Activated CD4-positive, CD25-positive, alpha-beta regulatory T cell treated with anti-CD3 and anti-CD28 coated beads, Interleukin-2, amount 50 U/mL, for 24 hours (primary cell): ENCODE measurements around the gene PCYT2.
A peak's percentile ranks its signal among the peaks of the same experiment; 100 is the strongest.

Experiments used
- ATAC-seq, 2 donors: fragments of 150-1000 bp; cut with Tn5 transposase; one replicate each; pipeline ENCODE4 v1.10.0; 2021; ENCODE audit warnings: mild to moderate bottlenecking in 1 of 2, moderate library complexity in 1 of 2

Gene PCYT2

DNA sequence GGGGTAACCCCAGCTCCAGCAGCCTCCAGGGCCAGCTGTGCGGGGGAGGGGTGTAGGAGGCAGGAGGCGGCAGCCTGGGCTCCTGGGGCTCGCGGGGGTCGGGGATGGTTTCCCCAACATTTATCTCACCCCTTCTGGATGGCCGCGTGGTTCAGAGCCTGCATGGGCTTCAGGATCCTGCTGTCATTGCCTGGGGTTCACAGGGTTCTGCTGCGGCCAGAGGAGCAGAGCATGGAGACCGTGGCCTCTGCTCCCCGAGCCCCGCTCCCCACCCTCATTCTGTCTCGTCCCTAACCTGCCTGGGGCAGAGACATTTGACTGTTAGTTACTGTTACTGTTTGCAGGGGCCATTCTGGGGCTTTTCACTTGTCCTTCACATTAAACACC is 31.0 kb upstream of the PCYT2 start:
- no peak for ATAC-seq

GRCh38 chr17:81941484-81942166 is 30.4 kb upstream of the PCYT2 start:
- ATAC-seq, result no peak

DNA sequence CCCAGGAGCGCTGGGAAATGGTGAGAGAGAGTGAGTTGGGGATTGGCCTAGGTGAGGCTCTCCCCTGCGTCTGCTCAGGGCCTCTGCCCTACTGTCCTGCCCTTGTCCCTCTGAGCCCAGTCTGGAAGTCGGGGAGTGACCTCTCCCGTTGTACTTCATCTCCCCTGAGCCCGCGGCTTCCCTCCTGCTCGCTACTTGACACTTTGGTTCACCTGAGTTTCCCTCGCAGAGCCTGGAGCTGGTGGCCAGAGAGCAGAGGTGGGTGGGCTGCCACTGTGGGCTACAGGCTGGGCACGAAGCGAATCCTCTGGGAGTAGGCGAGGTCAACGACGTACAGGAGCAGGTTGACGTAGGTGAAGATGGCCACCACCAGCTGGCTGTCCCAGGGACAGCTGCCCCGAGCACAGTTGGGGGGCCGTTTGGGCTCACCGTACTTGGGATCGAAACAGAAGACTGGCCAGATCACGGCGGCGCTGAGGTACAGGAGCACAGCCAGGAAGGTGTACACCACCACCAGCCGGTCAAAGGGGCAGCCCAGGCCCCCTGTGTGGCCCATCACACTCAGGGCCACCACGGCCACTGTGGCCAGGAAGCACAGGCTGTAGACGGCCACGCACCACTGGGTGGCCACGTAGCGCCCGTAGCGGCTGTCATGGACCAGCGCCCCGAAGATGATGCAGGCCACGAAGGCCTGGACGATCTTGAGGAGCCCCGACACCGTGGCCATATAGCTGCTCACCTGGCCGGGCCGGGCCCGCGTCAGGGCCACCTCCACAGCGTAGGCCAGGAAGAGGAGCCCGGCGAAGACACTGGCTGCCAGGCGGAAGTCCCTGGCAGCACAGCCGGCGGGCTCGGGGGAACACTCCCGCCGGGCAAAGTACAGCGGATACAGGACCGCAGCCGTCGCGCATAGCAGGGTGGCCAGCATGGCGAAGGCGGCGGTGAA is 29.6 kb upstream of the PCYT2 start:
- no peak for ATAC-seq

GRCh38 chr17:81939881-81940385 is 28.7 kb upstream of the PCYT2 start:
- no peak for ATAC-seq

DNA sequence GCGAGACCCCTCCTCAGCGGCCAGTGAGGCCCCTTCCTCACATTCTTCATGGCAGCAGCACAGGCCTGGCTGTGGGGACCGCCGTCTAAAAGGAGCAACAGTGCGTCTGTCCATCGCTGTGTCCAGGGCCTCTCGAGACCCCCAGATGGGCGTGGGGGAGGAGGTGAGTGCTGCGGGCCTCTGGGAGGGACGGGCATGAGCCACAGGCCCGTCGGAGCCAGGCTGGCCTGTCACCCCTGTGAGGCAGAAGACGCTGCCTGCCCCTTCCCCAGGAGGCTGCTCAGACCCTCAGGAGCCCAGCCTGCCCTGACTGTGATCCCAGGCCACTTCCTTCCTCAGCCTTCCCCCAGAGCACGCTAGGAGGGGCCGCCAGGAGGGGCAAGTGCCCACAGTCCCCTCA is 28.0 kb upstream of the PCYT2 start:
- ATAC-seq, result no peak

DNA sequence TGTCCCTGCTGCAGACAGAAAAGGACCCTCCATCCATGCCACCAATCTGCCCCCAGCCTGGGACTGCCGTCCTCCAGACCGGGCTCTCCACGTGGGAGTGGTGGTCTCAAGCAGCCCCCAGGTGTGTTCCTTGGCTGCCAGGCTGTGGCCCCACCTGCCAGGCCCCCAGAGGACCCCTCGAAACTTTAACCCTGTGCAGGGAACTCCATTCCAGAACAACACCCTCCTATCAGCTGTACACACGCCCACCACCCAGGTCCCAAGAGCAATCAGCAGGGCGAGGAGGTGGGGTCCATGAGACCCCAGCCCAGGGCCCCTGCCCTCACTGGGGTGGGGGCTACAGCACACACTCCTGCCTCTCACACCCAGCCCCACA is 24.5 kb upstream of the PCYT2 start:
- no peak for ATAC-seq

DNA sequence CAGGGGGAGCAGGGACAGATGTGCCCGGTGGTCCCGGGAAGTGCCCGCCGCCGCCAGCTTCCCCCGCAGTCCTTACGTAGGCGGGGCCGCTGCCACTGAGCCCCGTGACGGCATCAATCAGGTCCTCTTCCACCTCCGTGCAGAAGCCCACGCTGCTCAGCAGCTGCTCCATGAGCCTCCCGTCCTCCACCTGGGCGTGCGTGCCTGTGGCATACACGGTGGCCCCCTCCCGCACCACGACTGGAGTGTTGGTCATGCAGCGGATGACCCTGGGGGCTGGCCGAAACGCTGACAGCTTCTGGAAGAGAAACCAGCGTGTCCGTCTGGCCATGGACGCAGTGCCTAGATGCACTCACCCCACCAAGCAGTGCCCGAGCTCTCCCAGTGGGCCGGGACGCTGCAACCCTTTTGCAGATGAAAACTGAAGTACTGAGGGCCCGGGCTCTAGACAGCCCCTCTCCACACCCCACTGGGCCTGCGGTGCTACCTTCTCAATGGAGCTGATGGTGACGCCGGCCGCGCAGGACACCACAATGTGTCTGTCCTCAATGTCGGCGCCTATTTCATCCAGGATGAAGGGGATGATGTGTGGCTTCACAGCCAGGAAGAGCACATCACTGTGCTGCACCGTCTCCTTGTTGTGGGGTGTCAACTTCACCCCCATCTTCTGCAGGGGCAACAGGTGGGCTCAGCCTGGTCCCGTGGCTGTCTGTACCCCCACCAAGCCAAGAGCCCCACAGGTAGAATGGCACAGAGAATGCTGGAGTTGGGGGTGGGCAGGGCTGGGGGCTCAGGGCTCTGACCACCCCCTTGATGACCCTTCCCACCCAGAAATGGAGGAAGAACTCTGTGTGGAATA is 23.9 kb upstream of the PCYT2 start:
- no peak for ATAC-seq

GRCh38 chr17:81934098-81934757 is 23.0 kb upstream of the PCYT2 start:
- ATAC-seq, result no peak

DNA sequence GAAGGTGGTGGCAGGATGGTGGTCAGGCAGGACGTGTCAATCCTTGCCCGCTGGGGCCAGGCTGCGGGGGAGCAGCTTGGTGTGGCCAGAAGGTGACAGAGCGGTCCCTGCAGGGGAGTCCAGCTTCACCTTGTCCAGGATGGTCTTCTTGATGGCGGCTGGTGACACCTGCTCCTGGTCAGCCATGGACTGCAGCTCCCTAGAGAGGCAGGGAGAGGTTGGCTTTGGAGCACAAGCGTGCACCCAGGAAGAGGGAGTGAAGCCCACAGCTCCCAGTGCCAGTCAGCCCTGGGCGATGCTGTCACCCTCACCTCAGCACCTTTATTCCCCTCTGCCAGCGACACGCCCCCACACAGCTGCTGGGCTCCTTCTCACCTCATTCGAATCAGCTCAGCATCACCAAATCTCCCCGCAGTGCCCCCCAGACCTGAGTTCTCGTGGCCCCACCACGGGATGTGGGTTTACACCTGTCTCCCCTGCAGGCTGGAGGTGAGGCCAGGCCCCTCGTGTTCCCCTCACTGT is 22.0 kb upstream of the PCYT2 start:
- ATAC-seq, result no peak

- ATAC-seq, result no peak
Measured at GRCh38 chr17:81932333-81932983, 21.3 kb upstream of the PCYT2 start.

DNA sequence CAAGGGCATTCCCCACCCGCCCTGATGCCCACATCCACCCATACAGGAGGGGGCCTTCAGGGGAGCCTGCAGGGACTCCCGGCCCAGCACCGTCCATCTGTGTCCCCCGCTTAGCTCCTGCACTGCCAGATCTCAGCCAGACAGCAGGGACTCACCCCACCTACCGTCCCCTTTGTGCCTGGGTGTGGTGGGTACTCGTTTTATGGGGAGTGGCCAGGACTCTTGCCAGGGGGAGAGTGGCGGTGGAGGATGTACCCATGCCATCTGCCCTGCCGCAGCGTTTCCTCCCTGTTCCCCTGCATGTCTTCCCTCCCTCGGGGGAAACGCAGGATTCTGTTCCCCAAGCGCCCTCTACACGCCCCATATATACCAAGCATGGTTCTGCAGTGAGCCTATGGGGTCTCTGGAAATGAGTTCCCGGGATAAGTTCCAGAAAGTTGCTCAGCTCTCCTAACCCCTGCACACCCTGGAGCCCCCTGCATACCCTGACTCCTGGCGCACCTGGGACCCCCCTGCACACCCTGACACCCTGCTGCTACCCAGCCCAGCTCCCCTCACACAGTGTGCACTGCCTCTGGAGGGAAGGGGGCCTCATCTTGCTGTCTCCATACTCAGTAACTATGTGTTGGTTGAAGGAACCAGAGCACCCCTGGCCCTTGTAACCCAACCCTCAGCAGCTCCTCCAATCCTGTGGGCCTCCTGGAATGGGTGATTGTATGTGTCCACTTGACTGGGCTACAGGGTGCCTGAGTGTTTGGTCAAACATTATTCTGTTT is 20.5 kb upstream of the PCYT2 start:
- no peak for ATAC-seq

GRCh38 chr17:81931189-81931556 is 20.0 kb upstream of the PCYT2 start:
- no peak for ATAC-seq

DNA sequence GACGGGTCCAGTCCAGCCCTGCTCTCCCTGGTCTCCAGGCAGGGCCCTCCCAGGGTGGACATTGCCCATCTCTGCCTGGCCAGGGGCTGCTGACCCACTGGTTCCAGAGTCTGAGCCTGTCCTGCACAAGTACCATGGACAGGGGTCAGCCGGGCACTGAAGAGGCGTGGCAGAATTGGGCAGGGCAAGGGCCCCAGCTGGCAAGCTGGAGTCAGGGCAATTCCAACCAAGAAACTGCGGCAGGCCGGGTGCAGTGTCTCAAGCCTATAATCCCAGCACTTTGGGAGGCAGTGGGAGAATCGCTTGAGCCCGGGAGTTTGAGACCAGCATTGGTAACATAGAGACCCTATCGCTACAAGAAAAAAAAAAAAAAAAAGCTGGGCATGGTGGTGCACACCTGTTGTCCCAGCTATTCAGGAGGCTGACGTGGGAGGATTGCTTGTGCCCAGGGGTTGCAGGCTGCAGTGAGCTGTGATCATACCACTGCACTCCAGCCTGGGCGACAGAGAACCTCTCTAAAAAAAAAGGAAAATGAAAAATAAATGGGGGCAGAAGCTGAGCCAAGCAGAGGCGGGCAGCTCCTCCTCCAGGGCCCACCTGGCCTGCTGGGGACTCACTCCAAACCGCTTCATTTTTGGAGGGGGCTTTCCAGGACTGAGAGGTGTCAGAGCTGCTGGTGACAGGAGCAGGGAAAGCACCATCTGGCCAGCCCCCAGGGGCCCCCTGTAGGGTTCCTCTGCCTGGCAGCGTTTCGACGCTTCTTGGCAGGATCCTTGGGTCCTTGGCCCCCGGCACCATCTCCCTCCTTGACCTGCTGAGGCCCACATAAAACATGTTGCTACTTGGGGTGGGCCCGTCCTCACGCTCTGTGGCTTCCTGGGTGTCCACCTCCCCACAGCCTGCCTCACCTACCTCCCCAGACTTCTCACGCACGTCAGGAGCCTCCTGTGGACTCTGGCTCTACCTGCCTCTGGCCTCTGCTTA is 19.2 kb upstream of the PCYT2 start:
- no peak for ATAC-seq

DNA sequence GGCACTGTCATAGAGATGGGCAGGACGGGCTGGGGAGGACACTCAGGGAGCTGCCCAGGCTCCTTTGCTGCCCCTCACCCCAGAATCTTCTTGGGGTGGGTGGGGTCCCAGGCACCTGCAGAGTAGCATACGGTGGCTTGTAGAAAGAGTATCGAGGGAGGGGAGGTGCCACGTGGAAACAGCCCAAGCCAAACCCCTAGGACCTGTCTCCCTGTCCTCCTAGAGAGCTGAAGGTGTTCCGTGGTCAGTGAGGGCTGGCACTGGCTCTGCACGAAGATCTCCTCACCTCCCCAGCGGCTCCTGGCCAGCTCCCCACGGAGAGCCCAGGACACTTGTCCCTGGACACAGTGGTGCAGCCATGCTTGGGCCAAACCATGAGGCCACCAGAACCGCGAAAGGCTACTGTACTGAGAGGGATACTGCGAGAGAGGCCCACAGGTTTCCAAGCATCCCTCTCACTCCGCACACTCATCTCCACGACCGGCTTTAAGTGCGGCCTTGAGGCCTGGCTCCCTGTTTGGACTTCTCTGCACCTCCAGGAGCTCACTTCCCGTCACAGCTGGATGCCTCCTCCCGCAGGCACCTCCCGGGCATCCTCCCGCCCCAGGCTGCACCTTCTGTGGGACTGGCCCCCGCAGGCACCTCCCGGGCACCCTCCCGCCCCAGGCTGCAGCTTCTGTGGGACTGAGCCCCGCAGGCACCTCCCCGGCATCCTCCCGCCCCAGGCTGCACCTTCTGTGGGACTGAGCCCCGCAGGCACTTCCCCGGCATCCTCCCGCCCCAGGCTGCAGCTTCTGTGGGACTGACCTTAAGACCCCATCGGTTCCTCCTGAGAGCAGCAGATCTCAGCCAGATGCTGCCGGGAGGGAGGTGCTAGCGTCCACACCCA is 18.3 kb upstream of the PCYT2 start:
- ATAC-seq, result no peak

DNA sequence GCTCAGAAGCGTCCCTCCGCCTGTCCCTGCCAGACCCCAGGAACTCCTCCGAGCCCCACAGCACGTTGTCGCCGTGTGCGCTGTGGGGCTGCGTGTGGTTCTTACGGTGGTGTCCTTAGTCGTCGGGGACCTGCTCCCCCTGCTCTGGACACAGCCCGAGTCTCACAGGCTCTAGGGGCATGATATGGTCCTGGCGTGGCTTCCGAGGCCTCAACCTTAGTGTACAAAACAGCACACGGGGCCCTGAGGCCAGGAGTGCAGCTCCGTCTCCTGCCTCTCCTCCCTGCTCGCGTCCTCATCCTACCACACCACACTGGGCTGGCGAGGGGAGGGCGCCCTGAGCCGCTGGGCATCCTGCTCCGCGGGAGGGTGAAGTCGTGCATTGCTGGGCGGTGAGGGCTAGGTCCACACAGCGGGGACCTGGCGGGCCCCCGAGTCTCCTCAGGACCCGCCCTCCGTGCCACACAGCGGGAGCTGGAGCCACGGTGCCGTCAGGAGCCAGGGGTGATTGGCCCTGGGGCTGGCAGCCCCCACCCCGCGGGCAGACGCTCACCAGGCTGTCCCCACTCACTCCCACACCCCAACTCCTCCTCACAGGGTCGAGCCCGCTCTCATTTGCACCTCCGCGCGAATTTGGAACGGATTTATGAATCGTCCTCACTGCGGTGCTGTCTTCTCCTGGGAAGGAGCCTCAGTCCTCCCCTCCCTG is 17.5 kb upstream of the PCYT2 start:
- no peak for ATAC-seq

DNA sequence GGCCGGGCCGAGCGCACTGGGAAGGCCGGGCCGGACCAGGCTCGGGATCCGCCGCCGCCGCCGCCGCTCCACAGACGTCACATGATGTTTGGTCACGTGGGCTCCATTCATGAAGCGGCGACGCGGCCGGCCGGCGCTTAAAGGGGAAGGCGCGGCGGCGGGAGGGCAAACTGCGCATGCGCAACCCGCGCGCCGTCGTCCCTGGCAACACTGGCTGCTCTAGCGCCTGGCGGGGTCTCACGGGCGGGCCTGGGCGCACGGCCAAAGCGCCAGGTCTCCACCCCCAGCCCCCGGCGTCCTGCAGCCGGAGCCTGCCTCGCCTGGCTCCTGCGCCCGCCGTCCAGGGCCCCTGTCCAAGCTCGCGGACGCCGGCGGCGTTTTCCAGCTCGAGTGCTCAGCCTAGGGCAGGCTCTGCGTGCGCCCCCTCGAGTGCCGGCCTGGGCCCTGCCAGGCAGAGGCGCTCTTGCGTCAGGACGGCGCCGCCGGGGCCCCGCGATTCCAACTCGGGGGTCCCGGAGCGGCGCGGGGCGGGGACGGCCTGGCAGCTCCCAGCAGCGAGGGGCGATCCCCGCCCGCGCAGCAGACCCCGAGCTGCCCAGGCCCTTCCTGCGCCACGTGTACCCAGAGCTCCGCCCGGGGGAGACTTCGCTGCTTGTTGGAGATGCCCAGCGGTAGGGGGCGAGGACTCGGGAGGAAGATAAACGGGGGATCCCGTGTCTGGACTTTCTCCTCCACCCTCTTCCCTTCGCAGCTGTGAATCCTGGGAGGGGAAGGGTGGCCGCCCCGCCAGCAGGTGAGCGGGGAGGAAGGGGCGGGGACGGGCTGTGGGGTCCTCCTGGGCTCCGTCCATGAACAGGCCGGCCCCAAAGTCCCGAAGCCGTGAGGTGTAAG is 16.7 kb upstream of the PCYT2 start, which contains the start of gene MAFG:
Gene MAFG, minus strand, starts transcription at position 83 of the 891 bp plus-strand sequence. CDS start 4,550 bp downstream, outside the sequence.
- peak; percentile 69 to 70 for ATAC-seq
